ENCODE results near the gene TBX19.
"Not testable (repeated sequence)": the region's sequence is repeated elsewhere in the genome, so short reads cannot be mapped to it uniquely, and the experiment has no call there.

Gene TBX19

DNA sequence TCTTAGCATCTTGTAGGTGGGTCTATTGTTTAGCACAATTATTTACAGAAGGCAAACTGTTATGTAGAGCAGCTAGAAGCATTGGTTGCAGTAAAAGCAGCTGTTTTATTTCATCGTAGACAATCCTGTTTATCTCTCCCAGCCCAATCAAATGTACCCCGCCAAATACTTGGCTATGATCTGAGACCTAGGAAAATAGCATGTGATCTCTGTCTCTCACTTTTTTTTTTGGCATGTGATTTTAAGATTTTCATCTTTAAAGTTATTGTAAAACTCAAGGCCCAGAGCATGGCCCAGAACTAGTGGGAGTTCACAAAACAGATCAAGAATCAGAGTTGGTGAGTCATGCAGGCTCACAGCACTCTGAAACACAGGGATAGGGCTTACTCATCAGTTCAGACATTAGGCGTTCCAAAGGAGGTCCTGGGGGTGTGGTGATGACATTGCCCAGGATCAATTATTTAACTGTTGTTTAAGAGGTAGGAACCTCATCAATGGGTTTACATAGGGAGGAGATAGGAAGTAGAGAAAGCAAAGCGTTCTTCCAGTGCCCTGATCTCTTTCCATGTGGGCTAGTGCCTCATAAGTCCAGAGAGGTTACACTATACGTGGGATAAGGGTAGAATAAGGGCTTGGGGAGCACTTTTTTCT lies 40.2 kb downstream of the TBX19 start:
- DNase-seq: no peak

- no peak for DNase-seq
Observed at GRCh38 chr1:168321945-168322344, 41.3 kb downstream of the TBX19 start.

DNA sequence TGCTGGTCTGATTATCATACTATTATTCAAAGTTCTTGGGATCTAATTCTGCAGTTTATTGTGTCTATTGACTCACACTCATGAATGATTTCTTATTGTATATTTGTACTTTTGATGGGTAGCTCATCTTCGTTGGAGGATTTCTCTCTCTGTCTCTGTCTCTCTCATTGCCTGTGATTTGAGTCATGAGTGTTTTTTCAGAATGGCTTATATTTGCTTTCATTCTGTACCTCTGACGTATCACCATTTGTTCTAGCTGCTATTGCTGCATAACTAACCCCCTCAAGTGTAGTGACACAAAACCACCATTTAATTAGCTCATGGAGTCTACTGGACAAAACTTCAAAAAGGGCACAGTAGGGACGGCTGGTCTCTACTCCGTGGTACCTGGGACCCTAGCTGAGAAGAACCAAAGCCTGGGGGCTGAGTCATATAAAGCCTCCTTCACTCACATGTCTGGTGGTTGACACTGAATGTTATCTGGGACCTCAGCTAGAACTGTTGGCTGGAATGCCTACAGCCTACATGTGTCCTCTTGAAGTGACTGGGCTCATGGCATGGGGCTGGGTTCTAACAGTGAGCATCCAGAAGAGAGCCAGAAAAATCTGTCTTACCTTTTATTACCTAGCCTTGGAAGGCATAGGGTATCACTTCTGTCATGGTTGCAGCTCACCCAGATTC lies 44.2 kb downstream of the TBX19 start:
- DNase-seq: no peak

GRCh38 chr1:168328731-168329364 lies 48.2 kb downstream of the TBX19 start:
- DNase-seq: no peak

DNA sequence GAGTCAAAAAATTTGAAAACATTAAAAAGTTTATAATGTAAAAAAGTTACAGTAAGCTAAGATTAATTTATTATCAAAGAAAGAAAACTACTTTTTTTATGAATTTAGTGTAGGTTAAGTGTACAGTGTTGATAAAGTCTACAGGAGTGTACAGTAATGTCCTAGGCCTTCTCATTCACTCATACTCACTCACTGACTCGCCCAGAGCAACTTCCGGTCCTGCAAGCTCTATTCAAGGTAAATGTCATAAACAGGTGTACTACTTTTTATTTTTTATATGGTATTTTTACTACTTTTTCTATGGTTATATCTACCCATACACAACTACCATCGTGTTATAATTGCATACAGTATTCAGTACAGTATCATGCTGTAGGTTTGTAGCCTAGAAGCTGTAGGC lies 49.6 kb downstream of the TBX19 start:
- DNase-seq: no peak

DNA sequence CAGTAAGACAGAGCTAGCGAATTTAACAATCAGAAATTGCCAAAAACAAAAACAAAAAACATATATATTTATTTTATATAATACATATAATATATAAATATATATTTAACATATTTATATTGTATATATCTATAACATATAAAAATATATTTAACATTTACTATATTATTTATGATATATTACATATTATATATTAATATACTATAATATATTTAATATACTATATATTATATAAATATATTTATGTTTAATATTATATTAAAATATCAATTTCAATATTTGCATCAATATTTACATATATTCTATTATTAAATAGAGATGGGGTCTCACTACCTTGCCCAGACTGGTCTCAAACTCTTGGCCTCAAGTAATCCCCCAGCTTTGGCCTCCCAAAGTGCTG lies 50.9 kb downstream of the TBX19 start:
- DNase-seq: no peak

- no peak for DNase-seq
Observed at GRCh38 chr1:168333562-168334276, 53.0 kb downstream of the TBX19 start.

- DNase-seq: no peak
Observed at GRCh38 chr1:168335500-168335899, 54.8 kb downstream of the TBX19 start.

GRCh38 chr1:168338589-168339503 lies 58.2 kb downstream of the TBX19 start:
- no peak for DNase-seq

- no peak for DNase-seq
Observed at GRCh38 chr1:168340781-168341482, 60.3 kb downstream of the TBX19 start.

GRCh38 chr1:168341483-168341975 lies 60.9 kb downstream of the TBX19 start:
- DNase-seq: no peak

DNA sequence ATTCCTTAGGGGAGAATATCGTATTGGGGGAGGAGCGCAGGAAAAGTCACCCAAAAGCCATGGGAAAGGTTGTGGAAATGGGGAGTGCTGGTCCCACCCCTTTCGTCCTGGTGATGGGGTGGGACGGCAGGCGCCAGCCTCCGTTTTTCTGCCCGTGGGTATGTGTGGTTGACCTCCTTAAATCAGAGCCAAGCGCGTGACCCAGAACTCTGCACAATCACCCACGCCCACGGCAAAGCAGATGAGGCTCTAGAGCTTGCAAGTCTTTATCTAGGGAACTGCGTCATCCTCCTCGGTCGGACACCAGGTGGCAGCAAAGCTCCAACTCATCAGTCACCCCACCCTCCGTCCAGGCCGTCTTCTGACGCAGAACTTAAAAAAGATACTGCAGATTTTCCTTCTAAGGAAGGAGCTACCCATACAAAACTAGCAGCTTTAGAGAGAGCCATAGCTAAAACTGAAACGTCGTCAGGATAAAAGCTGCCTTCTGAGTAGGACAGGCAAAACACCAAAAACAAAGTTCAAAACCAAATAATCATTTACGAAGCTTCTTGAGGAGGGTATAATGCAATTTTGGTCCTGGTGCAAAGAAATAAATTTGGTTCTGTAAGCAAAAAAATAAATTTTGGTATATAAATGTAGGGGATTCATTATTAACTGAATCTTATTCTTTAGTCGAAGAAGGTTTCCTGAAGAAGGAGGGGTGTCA lies 62.0 kb downstream of the TBX19 start:
- DNase-seq: peak; percentile 90 to 94

DNA sequence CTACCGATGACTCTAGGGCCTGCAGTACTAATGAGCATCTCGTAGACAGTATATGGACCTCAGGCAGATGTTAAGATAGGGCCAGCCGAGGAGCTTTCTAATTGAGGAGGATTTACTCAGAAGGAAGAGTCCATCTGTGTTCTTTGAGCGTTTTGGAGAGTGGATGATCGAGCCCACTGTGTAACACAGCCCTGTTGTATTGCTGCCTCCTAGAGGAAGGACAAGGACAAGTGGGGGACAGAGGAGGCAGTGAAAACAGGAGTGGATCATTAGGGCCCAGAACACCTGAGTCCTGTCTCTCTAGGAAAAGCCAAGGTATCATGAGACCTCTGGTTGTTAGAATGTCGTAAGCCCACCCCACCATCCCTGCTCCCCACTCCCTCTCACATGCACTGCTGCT lies 62.9 kb downstream of the TBX19 start:
- no peak for DNase-seq

GRCh38 chr1:168344517-168344916 lies 63.8 kb downstream of the TBX19 start:
- DNase-seq: no peak

DNA sequence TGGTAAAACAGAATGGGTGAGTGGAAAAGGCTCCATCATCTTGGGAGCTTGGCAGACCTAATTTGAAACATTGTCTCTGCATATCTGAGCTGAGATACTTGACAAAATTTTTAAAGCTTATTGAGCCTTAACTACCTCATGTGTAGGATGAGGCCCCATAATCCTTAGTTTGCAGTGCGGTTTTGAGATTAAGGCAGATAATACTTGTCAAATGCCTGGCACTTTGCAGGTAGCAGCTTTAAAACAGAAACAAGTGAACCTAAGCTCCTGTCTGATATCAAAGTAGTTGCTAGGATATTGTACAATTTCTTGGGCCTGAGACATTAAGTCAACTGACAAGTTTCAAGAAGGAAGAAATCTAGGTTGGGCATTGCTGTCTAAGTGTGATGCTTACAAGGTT lies 65.3 kb downstream of the TBX19 start:
- DNase-seq: no peak

- DNase-seq: no peak
Observed at GRCh38 chr1:168347630-168348029, 67.0 kb downstream of the TBX19 start.

DNA sequence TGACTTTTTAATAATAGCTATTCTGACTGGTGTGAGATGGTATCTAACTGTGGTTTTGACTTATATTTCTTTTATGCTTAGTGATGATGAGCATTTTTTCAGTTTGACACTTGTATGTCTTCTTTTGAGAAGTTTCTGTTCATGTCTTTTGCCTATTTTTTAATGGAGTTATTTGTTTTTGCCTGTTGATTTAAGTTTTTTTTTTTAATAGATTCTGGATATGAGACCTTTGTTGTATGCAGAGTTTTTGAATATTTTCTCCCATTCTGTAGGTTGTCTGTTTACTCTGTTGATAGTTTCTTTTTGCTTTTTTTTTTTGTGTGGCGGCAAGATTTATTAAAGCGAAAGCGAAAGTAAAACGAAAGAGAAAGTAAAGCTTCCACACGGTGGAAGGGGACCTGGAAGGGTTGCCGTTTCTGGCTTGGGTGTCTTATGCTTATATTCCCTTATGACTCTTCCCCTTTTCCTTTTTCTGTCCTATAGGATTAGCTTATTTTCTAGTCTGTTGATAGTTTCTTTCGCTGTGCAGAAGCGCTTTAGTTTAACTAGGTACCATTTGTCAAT lies 67.6 kb downstream of the TBX19 start:
- DNase-seq: peak; percentile 10 to 19

DNA sequence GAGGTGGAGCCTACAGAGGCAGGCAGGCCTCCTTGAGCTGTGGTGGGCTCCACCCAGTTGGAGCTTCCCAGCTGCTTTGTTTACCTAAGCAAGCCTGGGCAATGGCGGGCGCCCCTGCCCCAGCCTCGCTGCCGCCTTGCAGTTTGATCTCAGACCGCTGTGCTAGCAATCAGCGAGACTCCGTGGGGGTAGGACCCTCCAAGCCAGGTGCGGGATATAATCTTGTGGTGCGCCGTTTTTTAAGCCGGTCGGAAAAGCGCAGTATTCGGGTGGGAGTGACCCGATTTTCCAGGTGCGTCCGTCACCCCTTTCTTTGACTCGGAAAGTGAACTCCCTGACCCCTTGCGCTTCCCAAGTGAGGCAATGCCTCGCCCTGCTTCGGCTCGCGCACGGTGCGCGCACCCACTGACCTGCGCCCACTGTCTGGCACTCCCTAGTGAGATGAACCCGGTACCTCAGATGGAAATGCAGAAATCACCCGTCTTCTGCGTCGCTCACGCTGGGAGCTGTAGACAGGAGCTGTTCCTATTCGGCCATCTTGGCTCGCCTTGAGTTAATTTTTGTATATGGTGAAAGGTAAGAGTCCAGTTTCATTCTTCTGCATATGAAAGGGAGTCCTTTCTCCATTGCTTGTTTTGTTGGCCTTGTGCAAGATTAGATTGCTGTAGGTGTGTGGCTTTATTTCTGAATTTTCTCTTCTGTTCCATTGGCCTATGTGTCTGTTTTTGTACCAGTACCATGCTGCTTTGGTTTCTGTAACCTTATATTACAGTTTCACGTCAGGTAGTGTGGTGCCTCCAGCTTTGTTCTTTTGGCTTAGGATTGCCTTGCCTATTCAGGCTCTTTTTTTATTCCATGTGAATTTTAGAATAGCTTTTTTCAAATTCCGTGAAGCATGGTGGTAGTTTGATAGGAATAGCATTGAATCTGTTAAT lies 73.9 kb downstream of the TBX19 start:
- not testable (repeated sequence) for DNase-seq

All from activated CD4-positive, alpha-beta T cell treated with anti-CD3 and anti-CD28 coated beads for 4 hours (primary cell).